ENCODE data around the gene TDRD6.

Gene TDRD6

DNA sequence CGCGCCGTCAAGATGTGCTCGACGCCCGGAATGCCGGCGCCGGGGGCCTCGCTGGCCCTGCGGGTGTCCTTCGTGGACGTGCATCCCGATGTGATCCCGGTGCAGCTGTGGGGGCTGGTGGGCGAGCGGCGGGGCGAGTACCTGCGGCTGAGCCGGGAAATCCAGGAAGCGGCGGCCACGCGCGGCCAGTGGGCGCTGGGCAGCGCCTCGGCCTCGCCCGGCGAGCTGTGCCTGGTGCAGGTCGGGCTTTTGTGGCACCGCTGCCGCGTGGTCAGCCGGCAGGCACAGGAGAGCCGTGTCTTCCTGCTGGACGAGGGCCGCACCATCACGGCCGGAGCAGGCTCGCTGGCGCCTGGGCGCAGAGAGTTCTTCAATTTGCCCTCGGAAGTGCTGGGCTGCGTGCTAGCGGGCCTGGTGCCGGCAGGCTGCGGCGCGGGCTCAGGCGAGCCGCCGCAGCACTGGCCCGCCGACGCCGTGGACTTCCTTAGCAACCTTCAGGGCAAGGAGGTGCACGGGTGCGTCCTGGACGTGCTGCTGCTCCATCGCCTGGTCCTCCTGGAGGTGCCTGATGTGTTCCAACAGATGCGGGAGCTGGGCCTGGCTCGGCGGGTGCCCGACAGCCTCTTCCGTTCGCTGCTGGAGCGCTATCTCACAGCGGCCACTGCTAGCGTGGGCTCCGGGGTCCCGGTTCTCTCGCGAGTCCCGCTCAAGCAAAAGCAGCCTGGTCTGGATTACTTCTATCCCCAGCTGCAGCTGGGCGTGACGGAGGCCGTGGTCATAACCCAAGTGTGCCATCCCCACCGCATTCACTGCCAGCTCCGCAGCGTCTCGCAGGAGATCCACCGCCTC lies 656 bp downstream of the TDRD6 start:
- no peak for DNase-seq (ENCODE audit: low read depth)

- DNase-seq (ENCODE audit: low read depth): no peak
Measured at GRCh38 chr6:46688966-46689335, 1.3 kb downstream of the TDRD6 start.

DNA sequence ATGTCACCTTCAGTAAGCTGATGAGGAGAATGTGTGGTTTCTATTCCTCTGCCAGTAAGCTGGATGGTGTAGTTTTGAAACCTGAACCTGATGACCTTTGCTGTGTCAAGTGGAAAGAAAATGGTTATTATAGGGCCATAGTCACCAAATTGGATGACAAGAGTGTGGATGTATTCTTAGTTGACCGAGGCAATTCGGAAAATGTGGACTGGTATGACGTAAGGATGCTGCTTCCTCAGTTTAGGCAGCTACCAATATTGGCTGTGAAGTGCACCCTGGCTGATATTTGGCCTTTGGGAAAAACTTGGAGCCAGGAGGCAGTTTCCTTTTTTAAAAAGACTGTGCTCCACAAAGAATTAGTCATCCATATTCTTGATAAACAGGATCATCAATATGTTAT lies 2.0 kb downstream of the TDRD6 start:
- DNase-seq (ENCODE audit: low read depth): no peak

GRCh38 chr6:46690141-46690755 lies 2.6 kb downstream of the TDRD6 start:
- DNase-seq (ENCODE audit: low read depth): no peak

DNA sequence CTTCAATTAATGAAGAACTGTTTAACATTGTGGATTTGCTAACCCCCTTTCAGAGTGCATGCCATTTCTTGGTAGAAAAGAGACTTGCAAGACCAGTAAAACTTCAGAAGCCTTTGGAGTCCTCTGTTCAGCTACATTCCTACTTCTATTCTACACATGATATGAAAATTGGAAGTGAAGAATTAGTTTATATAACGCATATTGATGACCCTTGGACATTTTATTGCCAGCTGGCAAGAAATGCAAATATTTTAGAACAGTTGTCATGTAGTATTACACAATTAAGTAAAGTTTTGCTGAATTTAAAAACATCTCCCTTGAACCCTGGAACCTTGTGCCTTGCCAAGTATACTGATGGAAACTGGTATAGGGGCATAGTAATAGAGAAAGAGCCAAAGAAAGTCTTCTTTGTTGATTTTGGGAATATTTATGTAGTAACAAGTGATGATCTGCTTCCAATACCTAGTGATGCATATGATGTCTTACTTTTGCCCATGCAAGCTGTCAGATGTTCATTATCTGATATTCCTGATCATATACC lies 3.3 kb downstream of the TDRD6 start:
- DNase-seq (ENCODE audit: low read depth): no peak

- no peak for DNase-seq (ENCODE audit: low read depth)
Measured at GRCh38 chr6:46699970-46700369, 12.3 kb downstream of the TDRD6 start.

- no peak for DNase-seq (ENCODE audit: low read depth)
Measured at GRCh38 chr6:46704562-46704961, 16.9 kb downstream of the TDRD6 start.

DNA sequence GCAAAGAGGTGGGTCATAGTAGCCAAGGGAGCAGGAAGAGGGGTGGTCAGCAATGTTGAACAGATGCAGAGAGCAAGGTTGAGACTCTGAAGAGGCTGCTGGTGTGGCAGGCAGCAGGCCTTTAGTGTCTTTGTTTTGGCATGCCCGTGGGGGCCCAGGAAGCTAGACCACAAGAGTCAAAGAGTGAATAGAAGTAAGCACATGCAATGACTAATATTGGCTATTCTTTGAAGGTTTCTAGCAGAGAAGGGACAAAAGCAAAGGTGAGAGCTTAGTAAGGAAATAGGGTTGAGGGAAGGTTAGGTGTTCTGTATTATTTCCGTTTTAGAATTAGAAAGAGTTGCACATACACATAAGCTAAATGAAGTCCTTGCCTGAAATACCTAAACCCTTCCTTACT lies 18.8 kb downstream of the TDRD6 start:
- no peak for DNase-seq (ENCODE audit: low read depth)

- no peak for DNase-seq (ENCODE audit: low read depth)
Measured at GRCh38 chr6:46711491-46711890, 23.8 kb downstream of the TDRD6 start.

DNA sequence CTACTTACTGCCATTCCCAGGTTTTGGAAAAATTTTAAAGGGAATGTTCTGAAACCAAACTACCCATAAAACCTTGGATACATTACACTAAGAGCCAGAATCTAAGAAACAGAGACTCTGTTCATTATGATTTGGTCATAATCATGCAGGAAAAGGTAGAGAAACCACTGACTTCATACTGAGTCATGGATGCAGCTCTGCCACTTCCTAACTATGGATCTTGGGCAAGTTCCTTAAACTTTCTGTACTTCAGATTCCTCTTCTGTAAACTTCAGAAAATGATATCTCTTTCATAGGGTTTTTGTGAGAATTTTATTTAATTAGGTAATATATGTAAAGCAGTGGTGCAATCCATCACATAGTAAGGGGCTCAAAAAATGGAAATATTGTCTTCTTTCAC lies 27.5 kb downstream of the TDRD6 start:
- DNase-seq (ENCODE audit: low read depth): no peak

DNA sequence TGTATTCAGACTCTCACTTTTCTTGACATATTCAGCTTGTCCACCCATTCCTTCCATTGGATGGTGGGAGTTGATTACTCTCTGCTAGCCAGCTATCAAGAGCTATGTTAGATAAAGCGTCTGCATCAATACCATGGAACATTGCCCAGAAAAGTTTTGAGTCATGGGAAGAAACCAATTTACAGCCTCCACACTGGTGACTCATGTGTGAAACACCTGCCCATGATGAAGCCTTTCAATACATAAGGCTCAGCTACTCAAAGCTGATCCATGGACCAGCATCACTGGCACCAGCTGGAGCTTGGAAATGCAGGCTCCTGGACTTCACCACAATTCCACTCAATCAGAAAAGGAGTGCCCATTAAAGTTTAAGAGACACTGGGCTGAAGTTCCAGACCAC lies 31.4 kb downstream of the TDRD6 start:
- DNase-seq (ENCODE audit: low read depth): no peak

- DNase-seq (ENCODE audit: low read depth): no peak
Measured at GRCh38 chr6:46720401-46720800, 32.7 kb downstream of the TDRD6 start.

- DNase-seq (ENCODE audit: low read depth): no peak
Measured at GRCh38 chr6:46729787-46730326, 42.2 kb downstream of the TDRD6 start.

DNA sequence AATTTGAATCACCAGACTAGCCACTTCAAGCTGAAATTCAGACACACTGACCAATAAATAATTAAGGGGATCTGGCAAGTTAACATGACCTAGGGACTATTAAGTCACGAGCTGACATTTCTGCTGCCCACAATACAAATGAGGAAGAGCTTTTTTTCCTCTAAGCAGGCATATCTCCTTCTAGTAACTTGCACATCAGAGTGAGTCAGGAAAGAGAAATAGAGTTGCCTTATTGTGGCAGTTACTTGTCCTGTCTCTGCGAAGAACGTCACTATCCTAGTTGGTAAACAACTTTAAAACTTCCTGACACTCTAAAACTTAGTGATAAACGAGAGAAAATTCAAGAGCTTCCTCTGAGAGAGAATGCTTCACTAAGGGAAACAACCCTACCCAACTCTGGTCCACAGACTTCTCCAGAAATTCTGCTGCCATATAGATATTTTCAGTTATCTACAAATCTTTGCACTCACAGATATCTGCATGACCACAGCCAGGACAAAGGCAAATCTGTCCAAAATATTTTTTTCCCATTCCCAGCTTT lies 43.3 kb downstream of the TDRD6 start:
- DNase-seq (ENCODE audit: low read depth): no peak

GRCh38 chr6:46733341-46733801 lies 45.7 kb downstream of the TDRD6 start:
- DNase-seq (ENCODE audit: low read depth): no peak

DNA sequence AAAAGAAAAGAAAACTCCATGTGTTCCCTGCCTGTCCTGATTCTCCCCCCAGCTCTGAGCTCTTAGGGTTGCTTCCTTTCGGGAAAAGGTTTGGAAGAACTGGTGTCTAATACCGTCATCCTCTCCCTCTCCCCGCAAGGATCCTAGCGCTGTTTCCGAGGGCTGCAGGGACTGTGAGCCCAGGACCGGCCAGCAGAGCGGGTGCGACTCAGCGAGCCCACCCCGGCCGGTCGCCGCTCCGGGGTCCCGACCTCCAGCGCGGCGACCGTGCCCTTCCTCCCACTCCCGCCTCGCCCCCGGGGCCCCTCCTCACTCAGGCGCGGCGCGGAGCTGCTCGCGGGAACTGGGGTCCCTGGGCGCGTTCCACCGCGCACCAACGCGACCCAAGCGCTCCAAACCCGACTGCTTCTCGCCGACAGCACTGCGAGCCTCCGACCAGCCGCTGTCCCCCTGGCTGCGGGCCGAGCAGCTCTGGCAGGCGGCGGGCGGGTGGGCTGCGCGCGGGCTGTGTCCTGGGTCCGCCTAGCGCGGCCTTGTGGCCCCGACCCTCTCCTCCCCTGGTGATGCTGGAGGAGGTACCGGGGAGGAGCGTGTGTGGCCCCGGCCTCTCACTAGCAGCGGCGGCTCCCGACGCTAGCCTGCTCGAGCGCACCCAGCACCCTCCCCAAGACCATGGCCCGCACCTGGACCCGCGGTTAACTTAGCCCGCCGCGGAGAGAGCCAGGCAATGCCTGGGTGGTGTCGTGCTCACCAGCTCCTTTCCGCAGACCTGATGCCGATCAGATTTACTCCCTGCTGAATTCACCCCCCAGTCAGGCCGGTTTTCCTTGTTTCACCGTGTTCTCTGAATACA lies 47.4 kb downstream of the TDRD6 start, which contains the start of gene PLA2G7:
PLA2G7 (minus strand) TSS at position 509 of the 853 bp plus-strand sequence. CDS start 12,484 bp downstream, outside the sequence.
- no peak for DNase-seq (ENCODE audit: low read depth)

DNA sequence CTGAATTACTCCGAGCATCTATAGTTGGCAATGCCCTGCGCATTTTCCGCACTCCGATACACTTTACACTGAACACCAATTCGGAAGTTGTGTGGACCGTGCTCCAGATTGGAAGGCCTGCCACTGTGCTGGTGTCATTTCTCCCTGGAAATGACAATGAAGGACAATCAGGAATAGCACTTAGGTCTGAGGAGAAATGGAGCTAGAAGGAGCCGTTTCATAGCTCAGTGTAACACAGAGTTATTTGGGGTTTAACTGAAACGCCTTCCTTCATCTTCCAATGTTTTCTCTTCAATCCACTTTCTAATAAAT lies 48.0 kb downstream of the TDRD6 start:
- DNase-seq (ENCODE audit: low read depth): no peak

DNA sequence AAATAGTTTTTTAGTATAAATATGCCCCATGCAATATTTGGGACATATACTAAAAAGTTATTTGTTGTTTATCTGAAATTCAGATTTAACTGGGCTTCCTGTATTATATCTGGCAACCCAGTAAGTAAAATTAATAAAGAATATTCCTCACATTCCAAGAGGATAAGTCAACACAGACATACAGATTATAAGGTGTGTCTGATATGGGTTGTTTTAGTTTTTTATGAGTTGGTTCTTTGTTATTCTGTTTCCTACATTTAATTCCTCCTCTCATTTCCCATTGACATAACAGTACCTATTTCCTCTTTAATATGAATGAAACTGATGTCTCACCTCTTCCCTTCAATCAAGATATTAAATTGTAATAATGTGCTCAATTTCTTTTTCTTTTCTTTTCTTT lies 49.2 kb downstream of the TDRD6 start:
- DNase-seq (ENCODE audit: low read depth): no peak

DNA sequence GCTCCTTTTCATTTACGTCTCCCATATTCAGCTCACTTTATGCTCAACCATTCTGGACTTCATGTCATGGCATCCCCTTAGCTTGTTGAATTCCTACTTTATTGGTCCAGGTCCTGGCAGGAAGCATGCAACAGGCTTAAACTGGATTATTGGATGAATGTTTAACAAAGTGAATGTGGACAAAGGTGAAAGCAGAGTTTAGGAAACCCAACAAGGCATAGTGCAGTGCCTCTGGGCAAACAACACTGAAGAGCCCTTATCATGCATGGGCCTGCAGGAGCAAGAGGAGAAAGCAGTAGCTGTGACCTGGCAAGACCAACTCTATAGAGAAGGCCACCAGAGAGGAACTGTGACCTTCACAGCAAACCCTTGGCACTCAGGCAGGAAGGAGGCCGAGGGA lies 53.8 kb downstream of the TDRD6 start:
- DNase-seq (ENCODE audit: low read depth): no peak

- no peak for DNase-seq (ENCODE audit: low read depth)
Measured at GRCh38 chr6:46741910-46742309, 54.2 kb downstream of the TDRD6 start.

GRCh38 chr6:46743425-46744158 lies 55.9 kb downstream of the TDRD6 start:
- DNase-seq (ENCODE audit: low read depth): no peak

All from activated T-helper 1 cell treated with Interleukin-2 at 50 U/mL for 16 hours (primary cell).